BJ (cell line): ENCODE data around the gene TFDP2. TPM values are rescaled to one million over a fixed set of nuclear protein-coding genes. Genes with fewer than 3 reads are reported as not detected.

Experiments
- CTCF ChIA-PET: fragments of 350-600 bp; formaldehyde crosslinking; extraction: SDS; loops from one replicate; lab custom pipeline; 2021; ENCODE audit warnings: antibody characterized with exemption, inconsistent platforms; lab: Yijun Ruan, JAX
- POLR2A ChIA-PET: fragments of 300-600 bp; sonication (Branson Sonifier 250); formaldehyde crosslinking; extraction: SDS; loops from one replicate; lab custom pipeline; 2021; ENCODE audit warnings: antibody characterized with exemption; lab: Charles Lee
- DNase-seq: peaks from one replicate; pipeline ENCODE4 v3.0.0-alpha.2; 2011; ENCODE audit warnings: low read depth
- H3K27me3 ChIP-seq: 2 replicates; pipeline ENCODE4 v1.6.0; 2011; ENCODE audit warnings: low read length; ENCODE audit not compliant: control insufficient read depth, insufficient read depth
- H3K36me3 ChIP-seq: 2 replicates; pipeline ENCODE4 v1.5.1; 2011; ENCODE audit warnings: low read length; ENCODE audit not compliant: control insufficient read depth, insufficient read depth
- H3K4me3 ChIP-seq: 2 replicates; pipeline ENCODE4 v1.5.1; 2011; ENCODE audit warnings: low read depth, mild to moderate bottlenecking, control low read depth, low read length
- CTCF ChIP-seq: IDR thresholded peaks from 2 replicates; pipeline ENCODE4 v1.5.1; 2011; ENCODE audit warnings: low read depth, mild to moderate bottlenecking, control low read depth, inconsistent platforms, low read length, moderate library complexity; ENCODE audit not compliant: insufficient read depth
- polyA plus RNA-seq: library from polyadenylated mRNA; depleted of rRNA; stranded (reverse); fragments of >200 nt; gene quantifications from 2 replicates; pipeline ENCODE4 v1.2.3, GENCODE V29; 2011

Gene TFDP2
- polyA plus RNA-seq, 1 experiment, result 10.9 TPM

- Histone ChIP-seq H3K27me3 (no peaks in the 10 kb centered on the region), H3K36me3 (no peaks in the 10 kb centered on the region), H3K4me3 (no peak overlapping the region)
- ChIA-PET POLR2A (no interaction called here), CTCF (interaction anchor here (1.5 kb wide), 1 partner anchor 8 kb away, joined by 3 read pairs; no protein-coding TSS in a partner anchor)
- no peak for DNase-seq
- TF ChIP-seq CTCF, result no peak
These were observed 33.3 kb downstream of the TFDP2 start for GRCh38 chr3:142115867-142116668.

GRCh38 chr3:142112601-142113000 is 36.7 kb downstream of the TFDP2 start:
- ChIA-PET POLR2A (no interaction called here), CTCF (interaction anchor here (0.8 kb wide), 1 partner anchor 27 kb away, joined by 3 read pairs; no protein-coding TSS in a partner anchor)
- DNase-seq, result no peak

GRCh38 chr3:142106548-142106947 is 42.8 kb downstream of the TFDP2 start:
- no peak for TF ChIP-seq CTCF
- no peak overlapping the region for H3K4me3 ChIP-seq
- ChIA-PET POLR2A (interaction anchor here (0.6 kb wide), 1 partner anchor 14 kb away, joined by 3 read pairs; no protein-coding TSS in a partner anchor), CTCF (no interaction called here)
- no peak for DNase-seq
- H3K36me3 ChIP-seq, result no peaks in the 10 kb centered on the region
- H3K27me3 ChIP-seq, result no peaks in the 10 kb centered on the region

More at GRCh38 chr3:142112601-142113000, 36.7 kb downstream of the TFDP2 start:
- H3K36me3 ChIP-seq, result no peaks in the 10 kb centered on the region
- no peak for TF ChIP-seq CTCF
- H3K4me3 ChIP-seq, result no peak overlapping the region
- H3K27me3 ChIP-seq, result no peaks in the 10 kb centered on the region

- Histone ChIP-seq H3K4me3 (no peak overlapping the region), H3K27me3 (no peaks in the 10 kb centered on the region), H3K36me3 (no peaks in the 10 kb centered on the region)
- ChIA-PET CTCF (no interaction called here), POLR2A (no interaction called here)
- TF ChIP-seq CTCF, result no peak
- no peak for DNase-seq
These were observed 43.4 kb downstream of the TFDP2 start for GRCh38 chr3:142105991-142106390.

GRCh38 chr3:142104763-142105162 is 44.6 kb downstream of the TFDP2 start:
- no peak overlapping the region for H3K4me3 ChIP-seq
- ChIA-PET POLR2A (no interaction called here), CTCF (interaction anchor here (0.6 kb wide), 1 partner anchor 909 kb away, joined by 3 read pairs; no protein-coding TSS in a partner anchor)
- no peak for DNase-seq
- no peak for TF ChIP-seq CTCF
- H3K36me3 ChIP-seq, result no peaks in the 10 kb centered on the region
- H3K27me3 ChIP-seq, result no peaks in the 10 kb centered on the region
